Stimulated activated naive CD4-positive, alpha-beta T cell (primary cell): Measurements from ENCODE around the gene RTL1.

ENCODE experiments used
- DNase-seq, 6 experiments: peaks; one replicate each; lab custom pipeline; 2025; lab: John Stamatoyannopoulos, UW

Gene RTL1

GRCh38 chr14:100903672-100904185, at the start of gene RTL1:
Gene RTL1 (minus strand): TSS chr14:100903722. CDS start chr14:100884788, 18,934 bp downstream.
- DNase-seq = no peak

DNA sequence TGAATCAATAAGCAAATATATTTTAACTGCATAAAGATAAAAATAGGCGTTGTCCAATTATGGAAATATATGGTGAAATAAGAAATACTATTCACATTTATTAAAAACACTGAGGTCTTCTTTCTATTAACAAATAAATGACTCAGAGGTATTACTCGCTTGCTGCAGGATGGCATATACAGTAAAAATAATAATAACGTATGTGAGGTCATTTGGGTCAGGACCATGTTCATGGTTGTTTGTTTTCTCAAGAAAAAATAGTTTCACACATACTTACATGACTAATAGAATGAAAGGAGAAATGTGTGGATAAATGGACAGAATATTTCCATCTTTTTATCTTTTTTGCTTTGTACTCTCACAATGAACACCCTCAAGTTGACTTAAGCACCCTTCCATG, 46.5 kb upstream of the RTL1 start:
- DNase-seq = no peak

GRCh38 chr14:100944052-100944451, 40.5 kb upstream of the RTL1 start:
- DNase-seq = no peak

GRCh38 chr14:100930270-100930669, 26.7 kb upstream of the RTL1 start:
- no peak for DNase-seq

- no peak for DNase-seq
These were observed 12.0 kb upstream of the RTL1 start for GRCh38 chr14:100915560-100915959.

DNA sequence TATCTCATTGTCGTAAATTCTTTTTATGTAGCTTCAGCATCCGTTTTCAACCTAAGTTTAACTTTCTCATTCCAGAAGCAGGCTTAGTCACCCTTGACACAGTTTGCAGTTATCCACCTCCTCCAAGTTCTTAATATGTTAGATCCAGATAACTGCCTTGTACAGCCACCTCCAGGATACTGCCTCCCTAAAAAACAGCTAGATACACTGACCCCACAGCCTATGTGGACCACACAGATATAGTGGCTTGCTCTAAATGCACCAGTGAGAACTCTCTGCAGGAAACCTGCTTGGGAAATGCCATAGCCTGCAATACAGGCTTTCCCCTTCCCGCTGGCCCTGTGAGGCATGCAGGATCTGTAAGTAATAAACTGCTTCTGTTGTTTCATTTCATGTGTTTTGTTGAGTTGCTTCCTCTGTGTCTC, 11.1 kb upstream of the RTL1 start:
- DNase-seq = no peak

GRCh38 chr14:100911665-100912316, 8.3 kb upstream of the RTL1 start:
- no peak for DNase-seq

DNA sequence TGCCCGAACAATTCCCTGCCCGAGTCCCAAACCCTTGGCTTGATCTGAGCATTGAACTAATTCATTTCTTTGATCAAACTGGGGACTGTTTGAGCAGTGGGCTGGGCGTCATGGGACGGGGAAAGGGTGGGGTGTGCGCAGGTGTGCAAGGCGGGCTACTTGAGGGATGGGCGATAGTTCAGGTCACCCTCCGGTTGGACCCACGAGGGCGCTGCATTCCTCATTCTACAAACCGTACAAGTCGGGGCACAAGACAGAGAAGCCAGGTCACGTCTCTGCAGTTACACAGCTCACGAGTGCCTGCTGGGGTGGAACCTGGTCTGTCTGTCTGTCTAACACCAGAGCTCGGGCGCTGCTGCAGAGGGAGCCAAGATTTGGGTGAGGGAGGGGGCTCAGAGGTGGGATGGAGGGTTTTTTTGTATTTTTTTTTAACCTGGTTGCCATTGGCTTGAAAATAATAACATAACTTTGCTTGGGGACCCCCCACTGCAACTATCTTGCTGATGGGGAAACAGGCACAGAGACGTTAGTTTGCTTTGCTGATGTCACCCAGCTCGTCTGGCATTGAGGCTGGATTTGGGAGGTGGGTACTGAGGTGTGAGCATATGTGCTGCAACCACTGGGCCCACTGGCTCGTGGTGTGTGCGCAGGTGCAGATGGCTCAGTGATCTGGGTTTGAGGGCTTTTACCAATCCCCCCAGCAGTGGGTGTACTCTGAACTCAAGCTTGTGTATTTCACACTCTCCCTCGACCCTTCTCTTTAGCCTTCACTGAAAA, 7.6 kb upstream of the RTL1 start:
- DNase-seq = no peak

- DNase-seq = no peak
These were observed 5.9 kb upstream of the RTL1 start for GRCh38 chr14:100909439-100909838.

DNA sequence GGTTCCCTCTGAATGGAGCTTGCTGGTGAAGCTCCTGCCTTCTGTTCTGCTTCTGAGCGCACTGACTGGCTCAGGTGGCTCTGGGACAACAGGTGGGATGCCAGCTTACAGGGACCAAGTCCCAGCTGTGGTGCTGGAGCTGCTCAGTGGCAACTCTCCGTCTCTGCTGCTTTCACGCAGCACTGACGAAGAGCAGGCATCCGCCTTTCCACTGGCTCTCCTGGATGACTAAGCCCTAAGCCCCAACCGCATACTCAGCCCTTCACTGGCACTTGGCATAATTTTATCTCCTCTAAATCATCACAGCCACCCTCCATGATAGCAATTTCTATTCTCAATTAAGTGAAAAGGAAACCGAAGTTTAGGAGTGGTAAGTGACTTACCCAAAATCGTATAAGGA, 3.7 kb upstream of the RTL1 start:
- DNase-seq = no peak

DNA sequence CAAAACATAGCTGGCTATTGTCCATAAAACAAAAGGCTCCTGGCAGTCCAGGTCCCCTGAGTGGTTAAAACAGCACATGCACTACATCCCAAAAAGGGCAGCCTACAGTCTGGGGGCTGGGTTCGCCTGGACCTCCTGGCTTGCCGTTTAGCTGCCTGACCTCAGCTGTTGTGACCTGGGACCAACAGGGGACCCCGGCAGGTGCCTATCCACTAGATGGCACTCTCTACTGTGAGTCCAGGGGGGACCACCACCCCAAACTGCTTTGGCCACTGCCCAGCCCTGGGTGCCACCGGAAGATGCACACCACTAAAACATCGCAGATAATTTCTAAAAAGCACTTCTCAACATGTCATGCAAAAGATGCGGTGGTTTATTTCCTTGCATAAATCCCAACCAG, 2.9 kb upstream of the RTL1 start:
- DNase-seq = no peak

- DNase-seq = no peak
These were observed 1.6 kb upstream of the RTL1 start for GRCh38 chr14:100905166-100905565.

- DNase-seq = no peak
These were observed 975 bp upstream of the RTL1 start for GRCh38 chr14:100904307-100905087.

DNA sequence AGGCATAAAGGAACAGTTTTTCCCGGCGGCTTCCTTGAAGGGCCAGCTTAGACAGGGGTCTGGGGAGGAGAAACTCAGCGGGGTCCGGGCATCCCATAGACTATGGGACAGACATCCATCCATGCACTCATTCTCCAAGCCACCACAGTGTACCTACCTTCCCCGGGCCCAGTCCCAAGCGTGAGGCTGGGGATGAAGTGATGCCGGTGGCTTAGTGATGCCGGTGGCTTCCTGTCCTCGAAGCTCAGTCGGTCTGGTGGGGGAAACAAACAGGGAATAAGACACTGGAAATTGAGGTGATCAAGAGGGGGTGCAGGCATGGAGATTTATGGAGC, 421 bp downstream of the RTL1 start:
- DNase-seq = no peak

- DNase-seq = no peak
These were observed 1.0 kb downstream of the RTL1 start for GRCh38 chr14:100902295-100903133.

DNA sequence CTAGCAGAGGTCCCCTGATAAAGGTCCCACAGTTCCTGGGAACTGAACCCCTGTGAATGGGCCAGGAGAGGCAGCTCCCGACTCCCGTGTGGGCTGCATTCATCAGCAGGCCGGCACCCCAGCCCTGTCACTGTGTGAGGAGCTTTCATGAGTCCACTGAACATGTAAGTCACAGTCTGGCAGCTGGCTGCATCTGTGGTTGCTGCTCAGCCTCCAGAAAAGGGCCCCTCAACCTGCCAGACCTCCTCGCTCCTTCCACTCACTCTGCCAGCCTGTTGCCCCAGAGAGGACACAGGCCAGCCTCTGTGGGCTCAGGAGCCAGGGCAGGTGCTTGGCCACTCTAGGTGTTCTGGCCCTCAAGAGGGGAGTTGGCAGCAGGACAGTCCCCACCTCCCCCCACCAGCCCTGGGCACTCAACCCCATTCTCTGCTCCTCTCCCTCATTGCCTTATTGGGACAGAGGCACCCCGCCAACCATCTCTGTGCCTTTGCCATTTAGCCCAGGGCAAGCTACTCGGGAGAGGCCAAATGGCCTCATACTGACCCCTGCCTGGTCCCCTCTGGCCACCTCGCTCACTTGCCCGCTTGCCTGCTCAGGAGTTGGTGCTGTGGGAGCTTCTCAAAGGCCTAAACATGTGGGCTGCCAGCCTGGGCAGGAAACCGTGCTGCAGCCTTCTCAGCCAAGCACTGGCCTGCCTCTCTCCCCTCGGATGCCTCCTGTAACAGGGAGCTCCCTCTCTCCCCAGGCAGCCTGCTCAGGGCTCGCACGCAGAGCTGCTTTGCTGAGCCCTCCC, 1.9 kb downstream of the RTL1 start:
- DNase-seq = no peak

- DNase-seq = no peak
These were observed 2.6 kb downstream of the RTL1 start for GRCh38 chr14:100900837-100901390.

GRCh38 chr14:100899884-100900771, 3.4 kb downstream of the RTL1 start:
- DNase-seq = no peak
